NT2/D1 (cell line): ENCODE measurements around the gene MCAT.

ENCODE experiments used
- YY1 ChIP-seq: IDR thresholded peaks from 2 replicates; pipeline ENCODE4 v1.6.1; 2011; ENCODE audit not compliant: insufficient read length, insufficient read depth
- ZNF274 ChIP-seq: IDR thresholded peaks from 2 replicates; pipeline ENCODE4 v1.6.1; 2011; ENCODE audit warnings: mild to moderate bottlenecking, low read depth, low read length

- TF ChIP-seq ZNF274 (no peak), YY1 (no peak)
Observed at GRCh38 chr22:43096420-43096819, 46.8 kb downstream of the MCAT start.
